Keratinocyte (primary cell): ENCODE data around the gene THAP11. TPM values are rescaled to one million over a fixed set of nuclear protein-coding genes. Genes with fewer than 3 reads are reported as not detected.

Source experiments
- DNase-seq: peaks from one replicate; pipeline ENCODE4 v3.0.0-alpha.2; 2011; ENCODE audit warnings: low read depth, missing footprints, low spot score
- FAIRE-seq: peaks from 2 replicates; lab custom pipeline; 2011; peaks lifted over from hg19 to GRCh38; lab: Jason Lieb, UNC
- H2AFZ ChIP-seq: 2 replicates; pipeline ENCODE4 v1.6.0; 2012; ENCODE audit warnings: low read length, control low read depth, inconsistent platforms; ENCODE audit not compliant: control insufficient read depth
- H3K27ac ChIP-seq: 2 replicates; pipeline ENCODE4 v1.5.1; 2011; ENCODE audit warnings: low read length; ENCODE audit not compliant: control insufficient read depth, insufficient read depth
- H3K27me3 ChIP-seq: 3 replicates; pipeline ENCODE4 v1.6.0; 2011; ENCODE audit warnings: low read length; ENCODE audit not compliant: control insufficient read depth, insufficient read depth; ENCODE audit errors: extremely low read depth
- H3K36me3 ChIP-seq, 2 experiments: 2 replicates in 1 of 2; 3 replicates in 1 of 2; pipeline ENCODE4 v1.5.1; 2011; ENCODE audit warnings: low read length in 2 of 2, mild to moderate bottlenecking in 1 of 2; ENCODE audit not compliant: control insufficient read depth in 2 of 2, insufficient read depth in 2 of 2; ENCODE audit errors: extremely low read depth in 1 of 2
- H3K4me1 ChIP-seq: 3 replicates; pipeline ENCODE4 v1.5.1; 2011; ENCODE audit warnings: low read length; ENCODE audit not compliant: control insufficient read depth, insufficient read depth; ENCODE audit errors: extremely low read depth
- H3K4me2 ChIP-seq: 3 replicates; pipeline ENCODE4 v1.6.0; 2011; ENCODE audit warnings: low read depth, low read length; ENCODE audit not compliant: control insufficient read depth, insufficient read depth; ENCODE audit errors: extremely low read depth
- H3K4me3 ChIP-seq, 3 experiments: fragments of 200-600 bp in 1 of 3; sonication (generic) in 1 of 3; 2 replicates in 2 of 3; 3 replicates in 1 of 3; pipeline ENCODE4 v1.5.1; 2011 to 2016; ENCODE audit warnings: low read length in 3 of 3, mild to moderate bottlenecking in 3 of 3, control low read depth in 2 of 3, inconsistent platforms in 1 of 3, low read depth in 1 of 3, mixed read lengths in 1 of 3, mixed run types in 1 of 3, moderate library complexity in 1 of 3; ENCODE audit not compliant: control insufficient read depth in 2 of 3, insufficient read depth in 2 of 3; ENCODE audit errors: extremely low read depth in 1 of 3
- H3K79me2 ChIP-seq: 2 replicates; pipeline ENCODE4 v1.6.0; 2012; ENCODE audit warnings: low read length; ENCODE audit not compliant: control insufficient read depth, insufficient read depth
- H3K9ac ChIP-seq: 3 replicates; pipeline ENCODE4 v1.6.0; 2011; ENCODE audit warnings: low read length; ENCODE audit not compliant: control insufficient read depth, insufficient read depth; ENCODE audit errors: extremely low read depth
- H3K9me1 ChIP-seq: 3 replicates; pipeline ENCODE4 v1.6.0; 2011; ENCODE audit warnings: low read length; ENCODE audit not compliant: control insufficient read depth, insufficient read depth; ENCODE audit errors: extremely low read depth
- H3K9me3 ChIP-seq: 2 replicates; pipeline ENCODE4 v1.5.1; 2012; ENCODE audit warnings: low read depth, low read length; ENCODE audit not compliant: control insufficient read depth
- H4K20me1 ChIP-seq: 3 replicates; pipeline ENCODE4 v1.6.0; 2011; ENCODE audit warnings: low read length; ENCODE audit not compliant: control insufficient read depth, insufficient read depth; ENCODE audit errors: extremely low read depth
- EZH2 ChIP-seq: IDR thresholded peaks from one replicate; pipeline ENCODE4 v1.6.1; 2012; ENCODE audit warnings: inconsistent platforms, mild to moderate bottlenecking, low read length, moderate library complexity
- dilution Hi-C: fragments of 300-500 bp; cut with MboI; formaldehyde crosslinking; loops from one replicate; pipeline ENCODE4 v1.7.0; 2020; ENCODE audit warnings: low sequenced_read_pairs; ENCODE audit not compliant: extremely low pct_ligation_motif_present
- polyA plus RNA-seq, 5 experiments: library from polyadenylated mRNA; depleted of rRNA in 3 of 5; stranded (reverse) in 3 of 5; stranded (forward) in 1 of 5; unstranded in 1 of 5; fragments of >200 nt; gene quantifications; 1 replicate in 1 of 5; 2 replicates in 3 of 5; 3 replicates in 1 of 5; pipeline versions ENCODE4 v1.2.1 to v1.2.3, GENCODE V29; 2011 to 2012; ENCODE audit warnings: missing spikeins in 2 of 5, low read depth in 1 of 5, low replicate concordance in 1 of 5
- TF ChIP-seq, protein P1 (sequence below), 3 experiments: IDR thresholded peaks in 1 of 3; conservative IDR thresholded peaks in 1 of 3; optimal IDR thresholded peaks in 1 of 3; 2 replicates in 2 of 3; 3 replicates in 1 of 3; pipeline versions ENCODE3 to v1.5.1; 2011; ENCODE audit warnings: low read length in 3 of 3, mild to moderate bottlenecking in 3 of 3, moderate library complexity in 2 of 3, control low read depth in 1 of 3, inconsistent platforms in 1 of 3; ENCODE audit not compliant: insufficient read depth in 2 of 3; ENCODE audit errors: extremely low read depth in 1 of 3

Gene THAP11
- polyA plus RNA-seq, 1 donor (not counting 4 experiments of a cell fraction or from before 2014, with no cell fraction given): 11.8 TPM

DNA sequence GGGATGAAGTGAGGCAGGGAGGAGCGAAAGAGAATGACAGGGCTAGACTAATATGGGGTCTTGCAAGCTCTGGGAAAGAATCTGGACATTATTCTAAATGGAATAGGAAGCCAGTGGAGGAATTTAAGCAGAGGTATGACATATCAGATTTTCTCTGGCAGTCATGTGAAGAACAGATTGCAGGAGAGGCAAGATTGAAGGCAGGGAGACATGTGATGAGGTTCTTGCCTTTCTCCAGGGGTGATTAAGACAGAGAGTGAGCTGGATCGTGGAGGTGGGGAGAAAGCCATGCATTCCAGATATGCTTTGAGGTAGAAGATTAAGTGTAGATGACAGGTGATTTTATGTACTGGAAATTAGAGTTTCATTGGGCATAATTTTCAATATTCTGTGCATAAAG lies 4.3 kb upstream of the THAP11 start:
- TF ChIP-seq, protein P1, sequence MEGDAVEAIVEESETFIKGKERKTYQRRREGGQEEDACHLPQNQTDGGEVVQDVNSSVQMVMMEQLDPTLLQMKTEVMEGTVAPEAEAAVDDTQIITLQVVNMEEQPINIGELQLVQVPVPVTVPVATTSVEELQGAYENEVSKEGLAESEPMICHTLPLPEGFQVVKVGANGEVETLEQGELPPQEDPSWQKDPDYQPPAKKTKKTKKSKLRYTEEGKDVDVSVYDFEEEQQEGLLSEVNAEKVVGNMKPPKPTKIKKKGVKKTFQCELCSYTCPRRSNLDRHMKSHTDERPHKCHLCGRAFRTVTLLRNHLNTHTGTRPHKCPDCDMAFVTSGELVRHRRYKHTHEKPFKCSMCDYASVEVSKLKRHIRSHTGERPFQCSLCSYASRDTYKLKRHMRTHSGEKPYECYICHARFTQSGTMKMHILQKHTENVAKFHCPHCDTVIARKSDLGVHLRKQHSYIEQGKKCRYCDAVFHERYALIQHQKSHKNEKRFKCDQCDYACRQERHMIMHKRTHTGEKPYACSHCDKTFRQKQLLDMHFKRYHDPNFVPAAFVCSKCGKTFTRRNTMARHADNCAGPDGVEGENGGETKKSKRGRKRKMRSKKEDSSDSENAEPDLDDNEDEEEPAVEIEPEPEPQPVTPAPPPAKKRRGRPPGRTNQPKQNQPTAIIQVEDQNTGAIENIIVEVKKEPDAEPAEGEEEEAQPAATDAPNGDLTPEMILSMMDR (optimal IDR thresholded peaks at IDR 0.05 in 1 of 3, IDR thresholded peaks at IDR 0.05 in 1 of 3, conservative IDR thresholded peaks at IDR 0.05 in 1 of 3; ENCODE audit: extremely low read depth in 1 of 3, insufficient read depth in 2 of 3, low read length in 3 of 3): no peak
- no peak for TF ChIP-seq EZH2
- no peak overlapping the region for H2AFZ ChIP-seq
- dilution Hi-C loops: no loop called here

DNA sequence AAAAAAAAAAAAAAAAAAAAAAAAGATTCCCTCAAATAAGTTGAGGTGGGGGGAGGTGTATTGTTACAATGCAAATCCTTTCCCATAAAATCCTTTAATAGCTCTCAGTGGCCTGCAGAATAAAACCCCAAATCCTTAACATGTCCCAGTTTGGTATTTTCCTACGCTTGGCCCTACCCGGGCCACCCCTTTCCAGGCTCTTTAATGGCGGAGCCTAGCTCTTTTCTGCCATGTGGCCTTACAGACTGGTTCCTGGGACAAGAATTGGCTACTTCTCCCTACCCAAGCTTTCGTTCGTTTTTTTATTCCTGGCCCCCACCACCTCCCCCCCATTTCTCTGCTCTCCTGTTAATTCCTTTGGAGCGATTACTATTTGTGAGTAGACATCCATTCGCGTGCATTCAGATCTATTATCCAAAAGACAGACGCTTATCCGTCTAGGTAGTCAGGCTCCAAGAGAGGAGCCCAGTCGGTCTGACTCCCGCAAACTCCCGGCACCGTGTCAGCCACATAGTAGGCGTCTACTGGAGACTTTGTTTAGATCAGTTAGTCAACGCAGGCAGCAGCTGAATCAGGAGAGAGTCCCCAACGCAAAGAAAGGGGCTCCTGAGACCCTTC lies 813 bp upstream of the THAP11 start:
- Histone ChIP-seq H3K9ac (peak overlapping the region; percentile 94), H3K36me3 (peaks cover 4 to 6% of the 10 kb centered on the region in 2 experiments), H3K4me2 (peak overlapping the region; percentile 86), H3K4me1 (peaks cover 45% of the 10 kb centered on the region), H3K79me2 (peaks cover 25% of the 10 kb centered on the region), H2AFZ (peak overlapping the region; percentile 96), H3K9me1 (no peaks in the 10 kb centered on the region), H3K27ac (peak overlapping the region; percentile 95), H3K27me3 (no peaks in the 10 kb centered on the region), H3K4me3 (peak overlapping the region; percentile 56 to 92 (median 79)), H3K9me3 (no peaks in the 10 kb centered on the region), H4K20me1 (no peaks in the 10 kb centered on the region)
- TF ChIP-seq EZH2: no peak
- TF ChIP-seq, protein P1 (optimal IDR thresholded peaks at IDR 0.05 in 1 of 3, IDR thresholded peaks at IDR 0.05 in 1 of 3, conservative IDR thresholded peaks at IDR 0.05 in 1 of 3; ENCODE audit: extremely low read depth in 1 of 3, insufficient read depth in 2 of 3, low read length in 3 of 3): no peak
- dilution Hi-C loops: no loop called here
- no peak for FAIRE-seq
- no peak for DNase-seq

More for the DNA sequence above, 4.3 kb upstream of the THAP11 start:
- peaks cover 0 to under 1% of the 10 kb centered on the region in 2 experiments for H3K36me3 ChIP-seq
- no peaks in the 10 kb centered on the region for H4K20me1 ChIP-seq
- peaks cover 9% of the 10 kb centered on the region for H3K79me2 ChIP-seq
- H3K9ac ChIP-seq: no peak overlapping the region
- FAIRE-seq: no peak
- H3K4me3 ChIP-seq: no peak overlapping the region
- no peak overlapping the region for H3K27ac ChIP-seq
- H3K4me2 ChIP-seq: no peak overlapping the region
- H3K9me3 ChIP-seq: no peaks in the 10 kb centered on the region
- no peaks in the 10 kb centered on the region for H3K27me3 ChIP-seq
- DNase-seq: no peak
- H3K4me1 ChIP-seq: peaks cover 20% of the 10 kb centered on the region
- no peaks in the 10 kb centered on the region for H3K9me1 ChIP-seq
